Neutrophil (primary cell): ENCODE data around the gene DLGAP4.

Experiments used
- H3K27ac ChIP-seq: fragments of 200-600 bp; sonication (generic); 2 replicates; pipeline ENCODE4 v1.5.1; 2016; ENCODE audit warnings: mild to moderate bottlenecking, moderate library complexity
- H3K27me3 ChIP-seq: fragments of 200-600 bp; sonication (generic); 2 replicates; pipeline ENCODE4 v1.6.0; 2016; ENCODE audit warnings: mild to moderate bottlenecking
- H3K36me3 ChIP-seq: fragments of 200-600 bp; sonication (generic); 2 replicates; pipeline ENCODE4 v1.5.1; 2017
- H3K4me1 ChIP-seq, 2 experiments: fragments of 200-600 bp in 1 of 2; sonication (generic) in 1 of 2; 1 replicate in 1 of 2; 2 replicates in 1 of 2; pipeline versions ENCODE4 v1.5.1 to v1.6.1; 2013 to 2016; ENCODE audit warnings: low read depth in 1 of 2, low read length in 1 of 2, mild to moderate bottlenecking in 1 of 2, moderate library complexity in 1 of 2; ENCODE audit not compliant: control insufficient read depth in 1 of 2, insufficient read depth in 1 of 2
- H3K4me3 ChIP-seq, 2 experiments: fragments of 200-600 bp in 1 of 2; sonication (generic) in 1 of 2; 1 replicate in 1 of 2; 2 replicates in 1 of 2; pipeline ENCODE4 v1.5.1; 2013 to 2016; ENCODE audit warnings: low read depth in 1 of 2, low read length in 1 of 2, mild to moderate bottlenecking in 1 of 2, moderate library complexity in 1 of 2
- H3K9me3 ChIP-seq: fragments of 200-600 bp; sonication (generic); 2 replicates; pipeline ENCODE4 v1.5.1; 2016
- TF ChIP-seq, protein P1 (sequence below): fragments of 200-600 bp; sonication (generic); IDR thresholded peaks from 2 replicates; pipeline ENCODE4 v1.5.1; 2016; ENCODE audit warnings: antibody characterized with exemption

Gene DLGAP4

GRCh38 chr20:36468149-36469000, 162.2 kb downstream of the DLGAP4 start:
- Histone ChIP-seq H3K36me3 (no peaks in the 10 kb centered on the region), H3K9me3 (no peaks in the 10 kb centered on the region), H3K27ac (no peak overlapping the region), H3K4me1 (peaks cover 0 to 7% of the 10 kb centered on the region in 2 experiments), H3K4me3 (no peak overlapping the region), H3K27me3 (no peaks in the 10 kb centered on the region)
- TF ChIP-seq, protein P1, sequence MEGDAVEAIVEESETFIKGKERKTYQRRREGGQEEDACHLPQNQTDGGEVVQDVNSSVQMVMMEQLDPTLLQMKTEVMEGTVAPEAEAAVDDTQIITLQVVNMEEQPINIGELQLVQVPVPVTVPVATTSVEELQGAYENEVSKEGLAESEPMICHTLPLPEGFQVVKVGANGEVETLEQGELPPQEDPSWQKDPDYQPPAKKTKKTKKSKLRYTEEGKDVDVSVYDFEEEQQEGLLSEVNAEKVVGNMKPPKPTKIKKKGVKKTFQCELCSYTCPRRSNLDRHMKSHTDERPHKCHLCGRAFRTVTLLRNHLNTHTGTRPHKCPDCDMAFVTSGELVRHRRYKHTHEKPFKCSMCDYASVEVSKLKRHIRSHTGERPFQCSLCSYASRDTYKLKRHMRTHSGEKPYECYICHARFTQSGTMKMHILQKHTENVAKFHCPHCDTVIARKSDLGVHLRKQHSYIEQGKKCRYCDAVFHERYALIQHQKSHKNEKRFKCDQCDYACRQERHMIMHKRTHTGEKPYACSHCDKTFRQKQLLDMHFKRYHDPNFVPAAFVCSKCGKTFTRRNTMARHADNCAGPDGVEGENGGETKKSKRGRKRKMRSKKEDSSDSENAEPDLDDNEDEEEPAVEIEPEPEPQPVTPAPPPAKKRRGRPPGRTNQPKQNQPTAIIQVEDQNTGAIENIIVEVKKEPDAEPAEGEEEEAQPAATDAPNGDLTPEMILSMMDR = no peak

- no peaks in the 10 kb centered on the region for H3K27me3 ChIP-seq
- H3K9me3 ChIP-seq = no peaks in the 10 kb centered on the region
- H3K4me3 ChIP-seq = no peak overlapping the region
- no peaks in the 10 kb centered on the region for H3K36me3 ChIP-seq
- no peak overlapping the region for H3K27ac ChIP-seq
- peaks cover 0 to 5% of the 10 kb centered on the region in 2 experiments for H3K4me1 ChIP-seq
- TF ChIP-seq, protein P1 = no peak
Measured at GRCh38 chr20:36469973-36470372, 163.8 kb downstream of the DLGAP4 start.

- Histone ChIP-seq H3K27me3 (no peaks in the 10 kb centered on the region), H3K9me3 (no peaks in the 10 kb centered on the region), H3K4me1 (peaks cover 0 to 5% of the 10 kb centered on the region in 2 experiments), H3K27ac (peak overlapping the region; percentile 37), H3K4me3 (no peak overlapping the region), H3K36me3 (no peaks in the 10 kb centered on the region)
- TF ChIP-seq, protein P1 = no peak
Measured at GRCh38 chr20:36471885-36472636, 165.9 kb downstream of the DLGAP4 start.

DNA sequence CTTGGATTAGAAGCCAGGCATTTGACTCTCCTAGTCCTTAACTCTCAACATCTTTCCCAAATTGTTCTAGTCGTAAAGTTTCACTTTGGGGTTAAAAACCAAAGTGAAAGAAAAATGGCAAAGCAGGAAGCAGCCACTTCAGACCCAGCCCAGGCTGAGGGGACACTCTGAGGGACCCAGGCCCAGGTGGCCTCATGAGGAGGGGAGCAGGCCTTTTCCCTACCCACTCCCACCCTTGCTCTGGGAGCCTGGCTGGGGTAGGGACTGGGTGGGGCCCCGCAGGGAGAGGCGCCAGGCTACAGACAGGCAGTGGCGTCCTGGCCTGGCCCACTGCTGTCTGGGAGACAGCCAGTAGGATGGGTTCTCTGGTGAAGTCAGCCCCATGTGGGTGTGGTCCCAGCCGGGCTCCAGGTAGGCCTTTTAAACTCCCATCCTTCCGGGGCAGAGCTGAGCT, 166.5 kb downstream of the DLGAP4 start:
- TF ChIP-seq, protein P1 = no peak
- no peaks in the 10 kb centered on the region for H3K36me3 ChIP-seq
- peak overlapping the region; percentile 37 for H3K27ac ChIP-seq
- H3K9me3 ChIP-seq = no peaks in the 10 kb centered on the region
- H3K27me3 ChIP-seq = no peaks in the 10 kb centered on the region
- H3K4me1 ChIP-seq = peaks cover 0 to 1% of the 10 kb centered on the region in 2 experiments
- no peak overlapping the region for H3K4me3 ChIP-seq

DNA sequence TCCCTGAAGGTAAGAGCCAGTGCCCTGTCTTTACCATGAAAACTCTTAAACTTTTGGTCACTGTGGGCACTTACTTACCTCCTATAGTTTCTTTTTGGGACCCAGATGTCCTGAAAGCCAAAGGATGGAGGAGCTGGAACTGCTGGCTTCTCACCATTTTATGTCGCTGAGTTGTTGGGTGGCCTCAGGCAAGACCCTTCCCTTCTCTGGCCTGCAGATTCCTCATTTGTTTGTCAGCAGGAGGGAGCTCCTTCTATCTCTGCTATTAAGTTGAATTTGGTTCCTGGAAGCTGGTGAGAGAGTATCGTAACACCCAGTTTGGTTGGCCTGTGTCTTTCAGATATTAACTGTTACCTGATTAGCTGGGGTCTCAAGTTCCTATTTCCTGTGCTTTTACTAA, 167.0 kb downstream of the DLGAP4 start:
- TF ChIP-seq, protein P1 = no peak
- Histone ChIP-seq H3K9me3 (no peaks in the 10 kb centered on the region), H3K27me3 (no peaks in the 10 kb centered on the region), H3K36me3 (no peaks in the 10 kb centered on the region), H3K27ac (no peak overlapping the region), H3K4me1 (no peaks in the 10 kb centered on the region), H3K4me3 (no peak overlapping the region)
